K562 (cell line): ENCODE results near the gene FARP1. TPM values are rescaled to one million over a fixed set of nuclear protein-coding genes. Genes with fewer than 3 reads are reported as not detected.

ENCODE experiments used
- ATAC-seq: fragments of 200-7000 bp; cut with Tn5 transposase; 3 replicates; pipeline ENCODE4 v1.9.1; 2020; ENCODE audit warnings: moderate library complexity
- BruUV-seq: library from RNA; stranded (reverse); fragments of 400-500 nt; replicated peaks from 2 replicates; lab custom pipeline; 2021; lab: Mats Ljungman, UMichigan
- CTCF ChIA-PET: fragments of 300-600 bp; formaldehyde crosslinking; extraction: SDS; loops from one replicate; lab custom pipeline; 2021; ENCODE audit warnings: low intra/inter-chr PET ratio; lab: Yijun Ruan, JAX
- POLR2A ChIA-PET: fragments of 300-600, 350-650 bp; sonication (Branson Sonifier 250); formaldehyde crosslinking; extraction: SDS; loops from one replicate; lab custom pipeline; 2021; ENCODE audit warnings: antibody characterized with exemption, inconsistent platforms; lab: Yijun Ruan, JAX
- DNase-seq, 4 experiments: peaks; one replicate each; pipeline versions ENCODE4 v3.0.0 to v3.0.0-alpha.2; 2011 to 2018; ENCODE audit warnings: low spot score in 3 of 4, mixed read lengths in 3 of 4; ENCODE audit errors: extremely low read depth in 1 of 4
- FAIRE-seq: peaks from 2 replicates; lab custom pipeline; 2011; peaks lifted over from hg19 to GRCh38; lab: Jason Lieb, UNC
- H2AFZ ChIP-seq: 2 replicates; pipeline ENCODE4 v1.6.0; 2011; ENCODE audit warnings: low read depth, low read length, control low read depth, inconsistent platforms
- H3K27ac ChIP-seq: fragments of 200-600 bp; 3 replicates; pipeline ENCODE4 v1.8.0; 2011; ENCODE audit warnings: low read depth, mild to moderate bottlenecking, control low read depth, inconsistent platforms, low read length, moderate library complexity, mixed read lengths; ENCODE audit errors: extremely low read depth
- H3K27me3 ChIP-seq, 2 experiments: fragments of 300-600 bp in 1 of 2; 2 replicates in 1 of 2; 3 replicates in 1 of 2; pipeline versions ENCODE4 v1.6.0 to v1.8.0; 2011; ENCODE audit warnings: inconsistent platforms in 2 of 2, low read length in 2 of 2, mild to moderate bottlenecking in 1 of 2, mixed read lengths in 1 of 2, moderate library complexity in 1 of 2; ENCODE audit not compliant: control insufficient read depth in 2 of 2, insufficient read depth in 2 of 2
- H3K36me3 ChIP-seq: fragments of 300-600 bp; 3 replicates; pipeline ENCODE4 v1.8.0; 2011; ENCODE audit warnings: mild to moderate bottlenecking, low read length, inconsistent platforms; ENCODE audit not compliant: control insufficient read depth, insufficient read depth
- H3K4me1 ChIP-seq, 2 experiments: fragments of 200-600 bp in 1 of 2; replicated peaks in 1 of 2; 2 replicates in 1 of 2; 3 replicates in 1 of 2; pipeline versions ENCODE4 v1.5.1 to v1.8.0; 2011; ENCODE audit warnings: inconsistent platforms in 2 of 2, low read length in 2 of 2, mild to moderate bottlenecking in 1 of 2, mixed read lengths in 1 of 2, moderate library complexity in 1 of 2; ENCODE audit not compliant: control insufficient read depth in 2 of 2, insufficient read depth in 2 of 2
- H3K4me2 ChIP-seq: 2 replicates; pipeline ENCODE4 v1.6.1; 2011; ENCODE audit warnings: low read length, control low read depth, inconsistent platforms, mixed read lengths; ENCODE audit not compliant: insufficient read depth
- H3K4me3 ChIP-seq: fragments of 200-600 bp; sonication (generic), shearing (Covaris generic); 2 replicates; pipeline ENCODE4 v1.5.1; 2016; ENCODE audit warnings: control low read depth, inconsistent platforms
- H3K79me2 ChIP-seq: fragments of 200-600 bp; 3 replicates; pipeline ENCODE4 v1.8.0; 2011; ENCODE audit warnings: low read length, inconsistent platforms; ENCODE audit not compliant: control insufficient read depth, insufficient read depth
- H3K9ac ChIP-seq, 2 experiments: 2 replicates each; pipeline versions ENCODE4 v1.6.0 to v1.6.1; 2011; ENCODE audit warnings: low read depth in 2 of 2, low read length in 2 of 2, control low read depth in 1 of 2, inconsistent platforms in 1 of 2, mild to moderate bottlenecking in 1 of 2, mixed read lengths in 1 of 2; ENCODE audit not compliant: insufficient read depth in 1 of 2
- H3K9me1 ChIP-seq: one replicate; pipeline ENCODE4 v1.6.0; 2011; ENCODE audit warnings: inconsistent platforms, mild to moderate bottlenecking, low read length, moderate library complexity; ENCODE audit not compliant: control insufficient read depth, insufficient read depth
- H3K9me3 ChIP-seq: replicated peaks from 2 replicates; pipeline ENCODE4 v1.5.1; 2011; ENCODE audit warnings: low read depth, low read length, inconsistent platforms; ENCODE audit not compliant: control insufficient read depth, insufficient read depth
- H4K20me1 ChIP-seq: replicated peaks from 2 replicates; pipeline ENCODE4 v1.6.1; 2011; ENCODE audit warnings: low read length, inconsistent platforms, mixed read lengths; ENCODE audit not compliant: control insufficient read depth, insufficient read depth
- CBX1 ChIP-seq: sonication (generic); IDR thresholded peaks from 2 replicates; pipeline ENCODE4 v1.6.1; 2016; ENCODE audit warnings: antibody characterized with exemption, low read depth, mild to moderate bottlenecking
- EWSR1 ChIP-seq: fragments of 450-650 bp; IDR thresholded peaks from 2 replicates; pipeline ENCODE4 v1.6.1; 2018; ENCODE audit warnings: borderline replicate concordance, mild to moderate bottlenecking, low read depth, moderate library complexity; ENCODE audit not compliant: partially characterized antibody
- KLF1 ChIP-seq: fragments of 450-650 bp; IDR thresholded peaks from 2 replicates; pipeline ENCODE4 v1.6.1; 2016; ENCODE audit warnings: missing genetic modification characterization, missing compliant biosample characterization
- KLF6 ChIP-seq: fragments of 250-450 bp; sonication (Bioruptor Pico); IDR thresholded peaks from 2 replicates; pipeline ENCODE4 v1.4.0; 2020; ENCODE audit warnings: mild to moderate bottlenecking, moderate library complexity, borderline replicate concordance
- MAFG ChIP-seq: fragments of 450-650 bp; conservative IDR thresholded peaks from 2 replicates; pipeline ENCODE4 v1.6.1; 2016; ENCODE audit warnings: missing genetic modification characterization, missing compliant biosample characterization
- MEF2D ChIP-seq: conservative IDR thresholded peaks from 2 replicates; pipeline ENCODE4 v1.6.1; 2016; ENCODE audit warnings: low read depth, missing genetic modification characterization, missing compliant biosample characterization
- POLR2H ChIP-seq: IDR thresholded peaks from 2 replicates; pipeline ENCODE4 v1.6.1; 2016; ENCODE audit warnings: missing genetic modification characterization, low read depth, mild to moderate bottlenecking, control low read depth, missing compliant biosample characterization, moderate library complexity
- RB1 ChIP-seq: fragments of 450-650 bp; IDR thresholded peaks from 2 replicates; pipeline ENCODE4 v1.6.1; 2017; ENCODE audit warnings: low read depth, mild to moderate bottlenecking
- SMC3 ChIP-seq: conservative IDR thresholded peaks from 2 replicates; pipeline ENCODE4 v1.6.1; 2011; ENCODE audit warnings: low read depth, low read length, improper control_type of control experiment; ENCODE audit not compliant: insufficient read depth
- TGIF2 ChIP-seq: sonication (generic); formaldehyde crosslinking; IDR thresholded peaks from 2 replicates; pipeline ENCODE4 v1.8.1; 2022; ENCODE audit warnings: mild to moderate bottlenecking, missing genetic modification reagents, moderate library complexity
- ZKSCAN1 ChIP-seq: fragments of 150-350 bp; IDR thresholded peaks from 2 replicates; pipeline ENCODE4 v1.6.1; 2016; ENCODE audit warnings: low read depth, low read length
- ZNF395 ChIP-seq: fragments of 200-800 bp; sonication (Bioruptor generic); IDR thresholded peaks from 2 replicates; pipeline ENCODE4 v1.6.1; 2017; ENCODE audit warnings: missing genetic modification characterization, missing compliant biosample characterization
- ZNF431 ChIP-seq: sonication (generic); formaldehyde crosslinking; IDR thresholded peaks from 2 replicates; pipeline ENCODE4 v1.8.0; 2022; ENCODE audit warnings: mild to moderate bottlenecking, missing genetic modification reagents
- ZNF77 ChIP-seq: fragments of 250-450 bp; sonication (Bioruptor Pico); IDR thresholded peaks from 2 replicates; pipeline ENCODE4 v1.5.0; 2020
- ZNF778 ChIP-seq: fragments of 450-650 bp; formaldehyde crosslinking; IDR thresholded peaks from 2 replicates; pipeline ENCODE4 v1.4.0; 2020; ENCODE audit warnings: mild to moderate bottlenecking, moderate library complexity
- ZNF780A ChIP-seq: fragments of 250-450 bp; sonication (Bioruptor Pico); IDR thresholded peaks from 2 replicates; pipeline ENCODE4 v1.5.0; 2021; ENCODE audit warnings: mild to moderate bottlenecking
- WGBS: fragments of 100-300 bp; shearing (Covaris generic); methylation state at CpG from one replicate; pipeline ENCODE4 v1.1.6; 2016; ENCODE audit warnings: low coverage, mixed read lengths; ENCODE audit not compliant: insufficient coverage; ENCODE audit errors: missing lambda C conversion rate; 5-methylcytosine and 5-hydroxymethylcytosine counted together
- in situ Hi-C: fragments of 300-500 bp; cut with MboI; formaldehyde crosslinking; loops from 4 replicates; pipeline ENCODE4 v1.15.0; 2018; ENCODE audit warnings: inconsistent platforms, mixed read lengths
- intact Hi-C: fragments of 100-400 bp; cut with micrococcal nuclease; formaldehyde crosslinking; loops from 2 replicates; pipeline ENCODE4 v1.14.2; 2022
- polyA plus RNA-seq, 8 experiments: library from polyadenylated mRNA; depleted of rRNA in 4 of 8; stranded (reverse) in 5 of 8; unstranded in 3 of 8; fragments of >200 nt; fragmentation: Nextera tagmentation in 2 of 8; fragmentation: Illumina TruSeq in 1 of 8; extraction: Ambion mirVana in 2 of 8; extraction: Trizol in 1 of 8; gene quantifications; 2 replicates each; pipeline versions ENCODE4 v1.2.1 to v1.2.3, GENCODE V29; 2011 to 2014; ENCODE audit warnings: inconsistent platforms in 1 of 8, missing spikeins in 1 of 8
- total RNA-seq, 7 experiments: library from RNA; depleted of rRNA in 6 of 7; stranded (reverse); fragments of >200 nt in 6 of 7; fragmentation: Illumina TruSeq in 2 of 7; extraction: Trizol in 2 of 7; gene quantifications; 2 replicates each; pipeline versions ENCODE4 v1.2.1 to v1.2.3, GENCODE V29; 2011 to 2021; ENCODE audit warnings: low replicate concordance in 1 of 7
- TF ChIP-seq, protein P1 (sequence below): sonication (generic); formaldehyde crosslinking; IDR thresholded peaks from 2 replicates; pipeline ENCODE4 v1.8.0; 2022; ENCODE audit warnings: mild to moderate bottlenecking, missing genetic modification reagents

The FARP1 gene
- total and polyA plus RNA-seq, 9 of the 15 experiments (the other 6 are each of a cell fraction or from before 2014, with no cell fraction given), result 0.03 to 0.29 (median 0.05) TPM; not detected in 3

DNA sequence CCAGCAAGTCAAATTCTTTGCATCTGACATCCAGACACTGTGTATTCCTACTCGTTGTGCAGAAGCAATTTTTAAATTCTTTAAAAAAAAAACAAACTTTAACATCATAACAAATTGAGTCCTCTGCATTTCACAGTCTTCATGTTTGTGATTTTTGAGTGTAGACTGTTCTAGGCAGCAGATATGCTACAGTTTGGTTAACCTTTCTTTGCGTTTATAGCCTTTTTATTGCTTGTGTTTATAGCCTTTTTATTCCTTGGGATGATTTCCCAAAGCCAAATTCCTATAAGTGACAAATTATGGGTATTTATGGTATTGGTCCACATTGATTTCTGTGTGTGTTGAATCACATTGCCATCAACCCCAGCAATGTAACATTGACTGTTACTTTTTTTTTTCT lies 49.1 kb downstream of the FARP1 start (continued):
- TF ChIP-seq TGIF2 (CRISPR knock-in tag) (no peak), ZNF395 (CRISPR knock-in tag) (no peak), KLF6 (CRISPR knock-in tag) (no peak), MAFG (tag) (no peak)
- TF ChIP-seq, all 486 proteins: peak for 0

- FAIRE-seq, result no peak
- no peaks in the 10 kb centered on the region for H3K36me3 ChIP-seq
- H3K9me3 ChIP-seq, result no peaks in the 10 kb centered on the region
- intact Hi-C loops (no loop called here), in situ Hi-C loops (no loop called here)
- no peak overlapping the region for H3K4me2 ChIP-seq
- H4K20me1 ChIP-seq, result no peaks in the 10 kb centered on the region
- no peaks in the 10 kb centered on the region for H3K9me1 ChIP-seq
- POLR2A ChIA-PET, result no interaction called here
- no peak overlapping the region for H3K9ac ChIP-seq
- H3K4me3 ChIP-seq, result no peak overlapping the region
- H3K27ac ChIP-seq, result no peak overlapping the region
- no peaks in the 10 kb centered on the region for H3K4me1 ChIP-seq
- no peak for DNase-seq
- H2AFZ ChIP-seq, result no peak overlapping the region
- TF ChIP-seq, protein P1, sequence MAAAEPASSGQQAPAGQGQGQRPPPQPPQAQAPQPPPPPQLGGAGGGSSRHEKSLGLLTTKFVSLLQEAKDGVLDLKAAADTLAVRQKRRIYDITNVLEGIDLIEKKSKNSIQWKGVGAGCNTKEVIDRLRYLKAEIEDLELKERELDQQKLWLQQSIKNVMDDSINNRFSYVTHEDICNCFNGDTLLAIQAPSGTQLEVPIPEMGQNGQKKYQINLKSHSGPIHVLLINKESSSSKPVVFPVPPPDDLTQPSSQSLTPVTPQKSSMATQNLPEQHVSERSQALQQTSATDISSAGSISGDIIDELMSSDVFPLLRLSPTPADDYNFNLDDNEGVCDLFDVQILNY (CRISPR knock-in tag), result no peak
- no peak for TF ChIP-seq EWSR1
- no peak for TF ChIP-seq ZNF77 (CRISPR knock-in tag)
- TF ChIP-seq ZNF431, result no peak
- TF ChIP-seq ZNF778 (CRISPR knock-in tag), result no peak
- no peak for TF ChIP-seq SMC3
- no peak for TF ChIP-seq MEF2D (tag)
- TF ChIP-seq RB1, result no peak
- no peak for TF ChIP-seq ZKSCAN1
- no peak for TF ChIP-seq POLR2H
- TF ChIP-seq CBX1, result no peak
- no peak for TF ChIP-seq ZNF780A (CRISPR knock-in tag)
- TF ChIP-seq KLF1 (tag), result no peak
- no peaks in the 10 kb centered on the region; a peak in 1 of 5 replicates for H3K27me3 ChIP-seq
- under 1% methylated on average over 9 of the region's 10 CpGs for WGBS
- H3K79me2 ChIP-seq, result no peaks in the 10 kb centered on the region
- CTCF ChIA-PET, result no interaction called here
- no TSS peak for BruUV-seq
- no peak for ATAC-seq
Observed at GRCh38 chr13:98195054-98195791, 52.3 kb downstream of the FARP1 start.
